GM08714 (cell line): ENCODE measurements around the gene MARVELD2.
"Not testable (repeated sequence)": the region's sequence is repeated elsewhere in the genome, so short reads cannot be mapped to it uniquely, and the experiment has no call there.

Experiments
- H3K4me3 ChIP-seq: fragments of 200-500 bp; sonication (Bioruptor generic); 2 replicates; pipeline ENCODE4 v1.5.1; 2014; ENCODE audit warnings: mild to moderate bottlenecking, low read length, inconsistent platforms
- ZNF274 ChIP-seq: IDR thresholded peaks from 2 replicates; pipeline ENCODE4 v1.6.1; 2012; ENCODE audit warnings: mild to moderate bottlenecking, low read depth, low read length

The MARVELD2 gene

GRCh38 chr5:69467442-69468225 is 52.7 kb downstream of the MARVELD2 start:
- peak overlapping the region; percentile 7; the same call in 1 of the 2 replicates for H3K4me3 ChIP-seq
- no peak for TF ChIP-seq ZNF274

GRCh38 chr5:69468631-69469030 is 53.7 kb downstream of the MARVELD2 start:
- no peak overlapping the region for H3K4me3 ChIP-seq
- TF ChIP-seq ZNF274, result no peak

- H3K4me3 ChIP-seq, result not testable (repeated sequence)
Observed at GRCh38 chr5:69471516-69471915, 56.6 kb downstream of the MARVELD2 start.

GRCh38 chr5:69472535-69473143 is 57.7 kb downstream of the MARVELD2 start:
- not testable (repeated sequence) for H3K4me3 ChIP-seq

- no peak for TF ChIP-seq ZNF274
- no peak overlapping the region for H3K4me3 ChIP-seq
Observed at GRCh38 chr5:69477170-69477569, 62.3 kb downstream of the MARVELD2 start.

- not testable (repeated sequence) for H3K4me3 ChIP-seq
Observed at GRCh38 chr5:69478296-69478695, 63.4 kb downstream of the MARVELD2 start.

- H3K4me3 ChIP-seq, result no peak overlapping the region
- no peak for TF ChIP-seq ZNF274
Observed at GRCh38 chr5:69484891-69485290, 70.0 kb downstream of the MARVELD2 start.

GRCh38 chr5:69485471-69485870 is 70.6 kb downstream of the MARVELD2 start:
- H3K4me3 ChIP-seq, result no peak overlapping the region
- no peak for TF ChIP-seq ZNF274

GRCh38 chr5:69489246-69489645 is 74.3 kb downstream of the MARVELD2 start:
- TF ChIP-seq ZNF274, result no peak
- no peak overlapping the region for H3K4me3 ChIP-seq

- no peak overlapping the region for H3K4me3 ChIP-seq
- no peak for TF ChIP-seq ZNF274
Observed at GRCh38 chr5:69491027-69491426, 76.1 kb downstream of the MARVELD2 start.

- H3K4me3 ChIP-seq, result peak overlapping the region; percentile 64; the same call in 1 of the 2 replicates
- no peak for TF ChIP-seq ZNF274
Observed at GRCh38 chr5:69491838-69492390, 77.0 kb downstream of the MARVELD2 start.

GRCh38 chr5:69492391-69492922 is 77.5 kb downstream of the MARVELD2 start, which contains the start of gene OCLN:
Gene OCLN, plus strand, starts transcription at chr5:69492790. Its CDS starts 11,455 bp downstream, at chr5:69504245.
- peak within 1 kb of the TSS; percentile 64 for H3K4me3 ChIP-seq
- no peak for TF ChIP-seq ZNF274

- peak overlapping the region; percentile 64 for H3K4me3 ChIP-seq
- TF ChIP-seq ZNF274, result no peak
Observed at GRCh38 chr5:69492923-69493395, 78.0 kb downstream of the MARVELD2 start.

GRCh38 chr5:69493396-69494133 is 78.6 kb downstream of the MARVELD2 start:
- TF ChIP-seq ZNF274, result no peak
- H3K4me3 ChIP-seq, result peak overlapping the region; percentile 64
